Spleen (tissue), 11 donors: ENCODE data around the gene SERPINA6. TPM values are rescaled to one million over a fixed set of nuclear protein-coding genes. Genes with fewer than 3 reads are reported as not detected.

ENCODE experiments used
- DNase-seq: peaks from one replicate; pipeline ENCODE4 v3.0.0-alpha.2; 2020
- H3K27ac ChIP-seq, 8 donors: fragments of 200-600 bp; sonication (generic) in 7 of 8; 1 replicate in 4 of 8; 2 replicates in 4 of 8; pipeline versions ENCODE4 v1.5.0 to v1.8.0; 2016 to 2021; ENCODE audit warnings: inconsistent platforms in 4 of 8, mild to moderate bottlenecking in 4 of 8, moderate library complexity in 1 of 8
- H3K27me3 ChIP-seq, 7 donors: fragments of 200-600 bp; sonication (generic) in 6 of 7; replicated peaks in 1 of 7; 1 replicate in 4 of 7; 2 replicates in 3 of 7; pipeline versions ENCODE4 v1.5.0 to v1.8.0; 2016 to 2021; ENCODE audit warnings: inconsistent platforms in 3 of 7, mild to moderate bottlenecking in 1 of 7
- H3K36me3 ChIP-seq, 6 donors: fragments of 200-600 bp; sonication (generic) in 5 of 6; 1 replicate in 4 of 6; 2 replicates in 2 of 6; pipeline versions ENCODE4 v1.5.0 to v1.8.0; 2016 to 2021; ENCODE audit warnings: inconsistent platforms in 2 of 6
- H3K4me1 ChIP-seq, 6 donors: fragments of 200-600 bp; sonication (generic) in 5 of 6; 1 replicate in 3 of 6; 2 replicates in 3 of 6; pipeline versions ENCODE4 v1.5.0 to v1.8.0; 2016 to 2021; ENCODE audit warnings: inconsistent platforms in 3 of 6
- H3K4me3 ChIP-seq, 8 donors: fragments of 200-600 bp; sonication (generic) in 7 of 8; 1 replicate in 4 of 8; 2 replicates in 4 of 8; pipeline versions ENCODE4 v1.5.0 to v1.8.0; 2016 to 2021; ENCODE audit warnings: inconsistent platforms in 4 of 8, mild to moderate bottlenecking in 4 of 8, moderate library complexity in 2 of 8
- H3K9me3 ChIP-seq, 8 donors: fragments of 200-600 bp; sonication (generic) in 7 of 8; 1 replicate in 4 of 8; 2 replicates in 4 of 8; pipeline versions ENCODE4 v1.5.0 to v1.8.0; 2016 to 2021; ENCODE audit warnings: inconsistent platforms in 4 of 8
- CTCF ChIP-seq, 11 experiments: fragments of 200-600 bp in 7 of 11; fragments of 450-650 bp in 4 of 11; sonication (generic) in 4 of 11; IDR thresholded peaks in 8 of 11; conservative IDR thresholded peaks in 3 of 11; 1 replicate in 7 of 11; 2 replicates in 4 of 11; pipeline versions ENCODE4 v1.4.0 to v1.8.0; 2016 to 2021; ENCODE audit warnings: antibody characterized with exemption in 11 of 11, inconsistent platforms in 4 of 11, mild to moderate bottlenecking in 1 of 11
- POLR2A ChIP-seq, 3 donors: fragments of 450-650 bp; IDR thresholded peaks; one replicate each; pipeline ENCODE4 v1.5.1; 2017; ENCODE audit warnings: antibody characterized with exemption in 3 of 3, mild to moderate bottlenecking in 1 of 3
- POLR2AphosphoS5 ChIP-seq, 3 donors: sonication (generic); formaldehyde crosslinking; IDR thresholded peaks; one replicate each; pipeline ENCODE4 v1.5.1; 2017; ENCODE audit warnings: antibody characterized with exemption in 3 of 3
- WGBS, 5 donors: extraction: QIAGEN DNeasy Blood & Tissue Kit in 3 of 5; methylation state at CpG; one replicate each; pipeline versions ENCODE4 v1.1.5 to v1.1.7; 2013 to 2018; 5-methylcytosine and 5-hydroxymethylcytosine counted together
- intact Hi-C: fragments of 100-400 bp; cut with DNase I; formaldehyde crosslinking; loops from one replicate; pipeline ENCODE4 v1.15.0; 2023; ENCODE audit warnings: low total_unique reads
- polyA plus RNA-seq, 3 donors: library from polyadenylated mRNA; stranded (reverse); fragments of 200-250 nt; gene quantifications; one replicate each; pipeline ENCODE4 v1.2.1, GENCODE V29; 2013
- total RNA-seq, 7 donors: library from RNA; depleted of rRNA in 3 of 7; stranded (reverse); fragments of >200 nt in 3 of 7; fragmentation: NEBNext Ultra II Directional in 4 of 7; extraction: Animal tissue kit (Norgen Biotek cat#: 25700) in 4 of 7; gene quantifications; one replicate each; pipeline versions ENCODE4 v1.1.0 to v1.2.1, GENCODE V29; 2016 to 2021
- donor health status: healthy with polysubstance abuse.
- donor health status: DM: no; HTN: no; CAD: no; lungs with moderate emphysema.
- donor health status: DM: no; HTN: no; CAD: no.
- donor health status: Bipolar disorder and iron deficiency.
- donor health status: healthy.
- donor health status: DM: no; HTN: no; CAD: no.
- donor health status: DM: yes; HTN: yes; CAD: no.

The SERPINA6 gene
- total and polyA plus RNA-seq, 10 donors, result not detected

- Histone ChIP-seq H3K9me3 (no peaks in the 10 kb centered on the region), H3K36me3 (no peaks in the 10 kb centered on the region), H3K27me3 (peaks cover 0 to 7% (median 0%) of the 10 kb centered on the region in 7 donors), H3K4me1 (no peaks in the 10 kb centered on the region), H3K27ac (no peak overlapping the region), H3K4me3 (no peak overlapping the region)
- intact Hi-C loops, result no loop called here
- no peak for DNase-seq
- WGBS, 5 donors, result 75 to 83% (median 81%) methylated on average over 7 to 8 of the region's 8 CpGs
- no peak for TF ChIP-seq CTCF (IDR thresholded peaks at IDR 0.05 in 8 of 11, conservative IDR thresholded peaks at IDR 0.05 in 3 of 11)
- TF ChIP-seq POLR2AphosphoS5 (IDR thresholded peaks at IDR 0.05), result no peak
- TF ChIP-seq POLR2A (IDR thresholded peaks at IDR 0.05), result no peak
Observed at GRCh38 chr14:94362614-94363133, 39.5 kb upstream of the SERPINA6 start.

GRCh38 chr14:94361682-94362081 is 38.5 kb upstream of the SERPINA6 start:
- 81 to 94% (median 90%) methylated on average over 2 to 6 of the region's 7 CpGs for WGBS, 5 donors
- no peaks in the 10 kb centered on the region for H3K9me3 ChIP-seq

GRCh38 chr14:94360945-94361565 is 37.9 kb upstream of the SERPINA6 start:
- WGBS, 5 donors, result 51 to 79% (median 68%) methylated on average over 5 to 7 of the region's 7 CpGs
- Histone ChIP-seq H3K4me3 (no peak overlapping the region), H3K27ac (no peak overlapping the region), H3K27me3 (peaks cover 0 to 7% (median 0%) of the 10 kb centered on the region in 7 donors), H3K4me1 (no peaks in the 10 kb centered on the region), H3K9me3 (no peaks in the 10 kb centered on the region), H3K36me3 (no peaks in the 10 kb centered on the region)
- TF ChIP-seq POLR2AphosphoS5 (IDR thresholded peaks at IDR 0.05) (no peak), POLR2A (IDR thresholded peaks at IDR 0.05) (no peak), CTCF (IDR thresholded peaks at IDR 0.05 in 8 of 11, conservative IDR thresholded peaks at IDR 0.05 in 3 of 11) (no peak)
- intact Hi-C loops, result no loop called here
- DNase-seq, result no peak

More at GRCh38 chr14:94361682-94362081, 38.5 kb upstream of the SERPINA6 start:
- H3K4me3 ChIP-seq, result no peak overlapping the region
- H3K27ac ChIP-seq, result no peak overlapping the region
- H3K36me3 ChIP-seq, result no peaks in the 10 kb centered on the region
- TF ChIP-seq POLR2AphosphoS5 (IDR thresholded peaks at IDR 0.05), result no peak
- intact Hi-C loops, result no loop called here
- no peaks in the 10 kb centered on the region for H3K4me1 ChIP-seq
- no peak for DNase-seq
- H3K27me3 ChIP-seq, result peaks cover 0 to 7% (median 0%) of the 10 kb centered on the region in 7 donors

- peaks cover 0 to 19% (median 0%) of the 10 kb centered on the region in 7 donors for H3K27me3 ChIP-seq
- no peak overlapping the region for H3K27ac ChIP-seq
- no peak overlapping the region for H3K4me3 ChIP-seq
- H3K4me1 ChIP-seq, result no peaks in the 10 kb centered on the region
- DNase-seq, result no peak
- 42 to 59% (median 51%) methylated on average over 1 of the region's 1 CpG for whole genome bisulfite sequencing, 5 donors
- TF ChIP-seq POLR2AphosphoS5 (IDR thresholded peaks at IDR 0.05) (no peak), CTCF (IDR thresholded peaks at IDR 0.05 in 8 of 11, conservative IDR thresholded peaks at IDR 0.05 in 3 of 11) (no peak), POLR2A (IDR thresholded peaks at IDR 0.05) (no peak)
- intact Hi-C loops, result no loop called here
- H3K9me3 ChIP-seq, result peaks cover 0 to 4% (median 0%) of the 10 kb centered on the region in 8 donors
- H3K36me3 ChIP-seq, result no peaks in the 10 kb centered on the region
Observed at GRCh38 chr14:94357166-94357565, 34.0 kb upstream of the SERPINA6 start.
